ENCODE data around the gene IRS1.

IRS1 gene

GRCh38 chr2:226759768-226760167, 39.9 kb downstream of the IRS1 start:
- no peak for DNase-seq (ENCODE audit: low read depth in 2 of 3, low spot score in 2 of 3)

GRCh38 chr2:226758921-226759640, 40.5 kb downstream of the IRS1 start:
- no peak for DNase-seq (ENCODE audit: low read depth in 2 of 3, low spot score in 2 of 3)

- no peak for DNase-seq (ENCODE audit: low read depth in 2 of 3, low spot score in 2 of 3)
Measured at GRCh38 chr2:226756131-226756530, 43.5 kb downstream of the IRS1 start.

GRCh38 chr2:226755631-226756030, 44.0 kb downstream of the IRS1 start:
- DNase-seq (ENCODE audit: low read depth in 2 of 3, low spot score in 2 of 3): no peak

- DNase-seq (ENCODE audit: low read depth in 2 of 3, low spot score in 2 of 3): no peak
Measured at GRCh38 chr2:226754821-226755604, 44.6 kb downstream of the IRS1 start.

- DNase-seq (ENCODE audit: low read depth in 2 of 3, low spot score in 2 of 3): no peak
Measured at GRCh38 chr2:226752887-226753286, 46.7 kb downstream of the IRS1 start.

- no peak for DNase-seq (ENCODE audit: low read depth in 2 of 3, low spot score in 2 of 3)
Measured at GRCh38 chr2:226747288-226747687, 52.3 kb downstream of the IRS1 start.

- no peak for DNase-seq (ENCODE audit: low read depth in 2 of 3, low spot score in 2 of 3)
Measured at GRCh38 chr2:226746196-226746800, 53.3 kb downstream of the IRS1 start.

- DNase-seq (ENCODE audit: low read depth in 2 of 3, low spot score in 2 of 3): no peak
Measured at GRCh38 chr2:226743915-226744314, 55.7 kb downstream of the IRS1 start.

GRCh38 chr2:226742347-226742746, 57.3 kb downstream of the IRS1 start:
- DNase-seq (ENCODE audit: low read depth in 2 of 3, low spot score in 2 of 3): no peak

- no peak for DNase-seq (ENCODE audit: low read depth in 2 of 3, low spot score in 2 of 3)
Measured at GRCh38 chr2:226740039-226740648, 59.5 kb downstream of the IRS1 start.

- no peak for DNase-seq (ENCODE audit: low read depth in 2 of 3, low spot score in 2 of 3)
Measured at GRCh38 chr2:226739545-226740030, 60.0 kb downstream of the IRS1 start.

- no peak for DNase-seq (ENCODE audit: low read depth in 2 of 3, low spot score in 2 of 3)
Measured at GRCh38 chr2:226738821-226739544, 60.6 kb downstream of the IRS1 start.

GRCh38 chr2:226738191-226738820, 61.3 kb downstream of the IRS1 start:
- no peak for DNase-seq (ENCODE audit: low read depth in 2 of 3, low spot score in 2 of 3)

- DNase-seq (ENCODE audit: low read depth in 2 of 3, low spot score in 2 of 3): no peak
Measured at GRCh38 chr2:226736382-226736781, 63.2 kb downstream of the IRS1 start.

- no peak for DNase-seq (ENCODE audit: low read depth in 2 of 3, low spot score in 2 of 3)
Measured at GRCh38 chr2:226733927-226734564, 65.6 kb downstream of the IRS1 start.

GRCh38 chr2:226733189-226733858, 66.3 kb downstream of the IRS1 start:
- DNase-seq (ENCODE audit: low read depth in 2 of 3, low spot score in 2 of 3): no peak

GRCh38 chr2:226732478-226733188, 67.0 kb downstream of the IRS1 start:
- no peak for DNase-seq (ENCODE audit: low read depth in 2 of 3, low spot score in 2 of 3)

GRCh38 chr2:226730481-226730880, 69.1 kb downstream of the IRS1 start:
- DNase-seq (ENCODE audit: low read depth in 2 of 3, low spot score in 2 of 3): no peak

All from activated CD8-positive, alpha-beta memory T cell treated with anti-CD3 and anti-CD28 coated beads for 48 hours (primary cell).